Stimulated activated CD8-positive, alpha-beta memory T cell treated with anti-CD3 and anti-CD28 coated beads, Interleukin-12 subunit alpha, Interleukin-12 subunit beta, amount 100 ng/mL, for 1 hour (primary cell): ENCODE measurements around the gene C2CD2.
A peak's percentile ranks its signal among the peaks of the same experiment; 100 is the strongest.
"Not testable (repeated sequence)": the region's sequence is repeated elsewhere in the genome, so short reads cannot be mapped to it uniquely, and the experiment has no call there.

Source experiments
- DNase-seq: peaks from one replicate; pipeline ENCODE4 v3.0.0-alpha.2; 2020; ENCODE audit warnings: low read depth

C2CD2 gene

GRCh38 chr21:41953831-41954653 lies at the start of gene C2CD2:
Gene C2CD2 (minus strand): TSS chr21:41954018. CDS start chr21:41953648, 370 bp downstream.
- DNase-seq: no peak

GRCh38 chr21:42003051-42003461 lies 49.2 kb upstream of the C2CD2 start:
- DNase-seq: no peak

GRCh38 chr21:42002421-42002958 lies 48.7 kb upstream of the C2CD2 start:
- DNase-seq: peak; percentile 42

- DNase-seq: no peak
Observed at GRCh38 chr21:42001781-42002180, 48.0 kb upstream of the C2CD2 start.

GRCh38 chr21:42000908-42001307 lies 47.1 kb upstream of the C2CD2 start:
- DNase-seq: no peak

GRCh38 chr21:41997657-41998056 lies 43.8 kb upstream of the C2CD2 start:
- DNase-seq: no peak

GRCh38 chr21:41995577-41995976 lies 41.8 kb upstream of the C2CD2 start:
- DNase-seq: no peak

- DNase-seq: not testable (repeated sequence)
Observed at GRCh38 chr21:41994613-41995012, 40.8 kb upstream of the C2CD2 start.

- no peak for DNase-seq
Observed at GRCh38 chr21:41993744-41994143, 39.9 kb upstream of the C2CD2 start.

GRCh38 chr21:41992576-41992975 lies 38.8 kb upstream of the C2CD2 start:
- DNase-seq: no peak

GRCh38 chr21:41991659-41992058 lies 37.8 kb upstream of the C2CD2 start:
- no peak for DNase-seq

- DNase-seq: no peak
Observed at GRCh38 chr21:41989698-41990097, 35.9 kb upstream of the C2CD2 start.

- no peak for DNase-seq
Observed at GRCh38 chr21:41987310-41987709, 33.5 kb upstream of the C2CD2 start.

- no peak for DNase-seq
Observed at GRCh38 chr21:41985662-41986416, 32.0 kb upstream of the C2CD2 start.

GRCh38 chr21:41983229-41983628 lies 29.4 kb upstream of the C2CD2 start:
- DNase-seq: no peak

GRCh38 chr21:41980561-41980960 lies 26.7 kb upstream of the C2CD2 start:
- DNase-seq: no peak

- no peak for DNase-seq
Observed at GRCh38 chr21:41979751-41980369, 26.0 kb upstream of the C2CD2 start.

GRCh38 chr21:41979335-41979734 lies 25.5 kb upstream of the C2CD2 start:
- no peak for DNase-seq

- no peak for DNase-seq
Observed at GRCh38 chr21:41977034-41977950, 23.5 kb upstream of the C2CD2 start.

- DNase-seq: no peak
Observed at GRCh38 chr21:41976611-41977010, 22.8 kb upstream of the C2CD2 start.
